ENCODE measurements around the gene TMEM203. TPM values are rescaled to one million over a fixed set of nuclear protein-coding genes. Genes with fewer than 3 reads are reported as not detected.

Gene TMEM203
- total RNA-seq, 2 donors from 2014 or later, result 34.0 to 39.5 TPM

- H3K4me1 Mint-ChIP-seq, result peaks cover 24% of the 10 kb centered on the region
- WGBS, 2 experiments (ENCODE audit: insufficient coverage in 1 of 2, insufficient read length in 1 of 2), result 30 to 32% methylated on average over 21 of the region's 21 CpGs
- no peaks in the 10 kb centered on the region for H3K9me3 Mint-ChIP-seq
- Histone ChIP-seq H3K27me3 (ENCODE audit: control insufficient read depth, insufficient read depth, low read length, poor library complexity, severe bottlenecking) (no peaks in the 10 kb centered on the region), H3K9ac (ENCODE audit: extremely low read depth, low read length, poor library complexity, severe bottlenecking) (peak overlapping the region; percentile 85), H3K9me3 (ENCODE audit: control insufficient read depth, low read length) (no peaks in the 10 kb centered on the region), H3K4me3 (ENCODE audit: low read length) (peak overlapping the region; percentile 92), H3K27ac (ENCODE audit: low read depth, low read length) (no peak overlapping the region), H3K36me3 (ENCODE audit: control insufficient read depth, insufficient read depth, low read length) (peaks cover 12% of the 10 kb centered on the region), H3K4me1 (ENCODE audit: control insufficient read depth, insufficient read depth, low read length) (peaks cover 18% of the 10 kb centered on the region)
- peak overlapping the region; percentile 90 for H3K4me3 Mint-ChIP-seq
- peak overlapping the region; percentile 96 for H3K27ac Mint-ChIP-seq
- peaks cover 25% of the 10 kb centered on the region for H3K36me3 Mint-ChIP-seq (ENCODE audit: low read depth)
- no peak for DNase-seq
- TF ChIP-seq, protein P1, sequence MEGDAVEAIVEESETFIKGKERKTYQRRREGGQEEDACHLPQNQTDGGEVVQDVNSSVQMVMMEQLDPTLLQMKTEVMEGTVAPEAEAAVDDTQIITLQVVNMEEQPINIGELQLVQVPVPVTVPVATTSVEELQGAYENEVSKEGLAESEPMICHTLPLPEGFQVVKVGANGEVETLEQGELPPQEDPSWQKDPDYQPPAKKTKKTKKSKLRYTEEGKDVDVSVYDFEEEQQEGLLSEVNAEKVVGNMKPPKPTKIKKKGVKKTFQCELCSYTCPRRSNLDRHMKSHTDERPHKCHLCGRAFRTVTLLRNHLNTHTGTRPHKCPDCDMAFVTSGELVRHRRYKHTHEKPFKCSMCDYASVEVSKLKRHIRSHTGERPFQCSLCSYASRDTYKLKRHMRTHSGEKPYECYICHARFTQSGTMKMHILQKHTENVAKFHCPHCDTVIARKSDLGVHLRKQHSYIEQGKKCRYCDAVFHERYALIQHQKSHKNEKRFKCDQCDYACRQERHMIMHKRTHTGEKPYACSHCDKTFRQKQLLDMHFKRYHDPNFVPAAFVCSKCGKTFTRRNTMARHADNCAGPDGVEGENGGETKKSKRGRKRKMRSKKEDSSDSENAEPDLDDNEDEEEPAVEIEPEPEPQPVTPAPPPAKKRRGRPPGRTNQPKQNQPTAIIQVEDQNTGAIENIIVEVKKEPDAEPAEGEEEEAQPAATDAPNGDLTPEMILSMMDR (conservative IDR thresholded peaks at IDR 0.05), result no peak
- H3K27me3 Mint-ChIP-seq (ENCODE audit: insufficient read depth), result no peaks in the 10 kb centered on the region
Observed at GRCh38 chr9:137204731-137205125, 720 bp downstream of the TMEM203 start.

DNA sequence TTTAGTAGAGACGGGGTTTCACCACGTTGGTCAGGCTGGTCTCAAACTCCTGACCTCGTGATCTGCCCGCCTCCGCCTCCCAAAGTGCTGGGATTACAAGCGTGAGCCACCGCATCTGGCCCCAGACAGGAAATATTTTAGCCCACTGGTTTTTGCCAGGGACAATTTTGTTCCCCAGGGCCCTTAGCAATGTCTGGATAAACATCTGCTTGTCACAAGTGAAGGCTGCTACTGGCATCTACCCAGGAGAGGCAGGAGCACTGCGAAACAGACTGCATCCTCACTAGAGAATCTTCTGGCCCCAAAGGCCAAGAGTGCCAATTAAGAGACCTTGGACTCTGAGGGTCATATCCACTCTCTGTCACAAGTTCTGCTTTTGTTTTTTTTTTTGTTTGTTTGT, 2.5 kb downstream of the TMEM203 start:
- Mint-ChIP-seq H3K4me3 (peak overlapping the region; percentile 10), H3K36me3 (ENCODE audit: low read depth) (peaks cover 14% of the 10 kb centered on the region), H3K27ac (no peak overlapping the region), H3K27me3 (ENCODE audit: insufficient read depth) (no peaks in the 10 kb centered on the region), H3K9me3 (no peaks in the 10 kb centered on the region), H3K4me1 (peaks cover 31% of the 10 kb centered on the region)
- H3K9ac ChIP-seq (ENCODE audit: extremely low read depth, low read length, poor library complexity, severe bottlenecking), result no peak overlapping the region
- DNase-seq, result no peak
- no peak overlapping the region for H3K27ac ChIP-seq (ENCODE audit: low read depth, low read length)
- peaks cover 6% of the 10 kb centered on the region for H3K36me3 ChIP-seq (ENCODE audit: control insufficient read depth, insufficient read depth, low read length)
- WGBS, 2 experiments (ENCODE audit: insufficient coverage in 1 of 2, insufficient read length in 1 of 2), result 94 to 95% methylated on average over 8 of the region's 8 CpGs
- H3K4me1 ChIP-seq (ENCODE audit: control insufficient read depth, insufficient read depth, low read length), result peaks cover 33% of the 10 kb centered on the region
- H3K27me3 ChIP-seq (ENCODE audit: control insufficient read depth, insufficient read depth, low read length, poor library complexity, severe bottlenecking), result no peaks in the 10 kb centered on the region
- TF ChIP-seq, protein P1 (conservative IDR thresholded peaks at IDR 0.05), result no peak
- H3K4me3 ChIP-seq (ENCODE audit: low read length), result no peak overlapping the region
- no peaks in the 10 kb centered on the region for H3K9me3 ChIP-seq (ENCODE audit: control insufficient read depth, low read length)

DNA sequence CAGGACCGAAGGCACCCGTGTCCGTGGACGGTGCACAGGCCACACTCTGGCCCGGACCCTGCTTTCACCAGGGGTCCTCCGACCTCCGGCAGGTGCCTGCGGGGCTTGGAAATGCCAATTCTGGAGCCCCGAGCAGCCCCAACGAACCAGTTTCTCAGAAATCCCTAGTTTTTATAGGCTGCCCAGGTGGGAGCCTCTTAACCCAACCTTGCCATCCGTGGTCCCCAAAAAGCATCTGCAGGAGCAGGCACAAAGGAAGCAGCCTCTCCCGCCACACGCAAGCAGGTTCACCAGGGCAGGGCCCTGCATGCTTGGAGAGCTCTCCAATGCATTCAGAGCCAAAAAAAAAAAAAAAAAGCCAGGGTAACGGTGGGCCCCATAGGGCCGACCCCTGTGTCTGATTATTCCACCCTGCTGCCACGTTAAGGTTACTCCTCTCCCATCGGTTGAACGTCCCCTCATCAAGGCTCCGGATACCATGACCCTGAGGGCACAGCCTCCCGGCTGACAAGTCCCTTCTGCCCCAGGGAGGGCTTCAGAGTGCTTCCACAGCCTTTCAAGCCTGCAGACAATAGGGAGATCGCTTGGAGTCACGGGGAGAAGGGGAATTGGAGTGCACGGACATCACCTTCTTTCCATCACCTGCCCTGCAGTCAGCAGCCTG, 4.1 kb downstream of the TMEM203 start:
- WGBS, 2 experiments (ENCODE audit: insufficient coverage in 1 of 2, insufficient read length in 1 of 2), result 25 to 28% methylated on average over 19 to 23 of the region's 23 CpGs
- DNase-seq, result no peak
- Histone ChIP-seq H3K36me3 (ENCODE audit: control insufficient read depth, insufficient read depth, low read length) (no peaks in the 10 kb centered on the region), H3K4me3 (ENCODE audit: low read length) (peak overlapping the region; percentile 83), H3K9ac (ENCODE audit: extremely low read depth, low read length, poor library complexity, severe bottlenecking) (no peak overlapping the region), H3K4me1 (ENCODE audit: control insufficient read depth, insufficient read depth, low read length) (peaks cover 31% of the 10 kb centered on the region), H3K27ac (ENCODE audit: low read depth, low read length) (no peak overlapping the region), H3K9me3 (ENCODE audit: control insufficient read depth, low read length) (no peaks in the 10 kb centered on the region), H3K27me3 (ENCODE audit: control insufficient read depth, insufficient read depth, low read length, poor library complexity, severe bottlenecking) (no peaks in the 10 kb centered on the region)
- H3K4me3 Mint-ChIP-seq, result peak overlapping the region; percentile 71
- peak overlapping the region; percentile 86 for H3K27ac Mint-ChIP-seq
- H3K9me3 Mint-ChIP-seq, result no peaks in the 10 kb centered on the region
- TF ChIP-seq, protein P1 (conservative IDR thresholded peaks at IDR 0.05), result no peak
- H3K36me3 Mint-ChIP-seq (ENCODE audit: low read depth), result no peaks in the 10 kb centered on the region
- H3K4me1 Mint-ChIP-seq, result peaks cover 29% of the 10 kb centered on the region
- no peaks in the 10 kb centered on the region for H3K27me3 Mint-ChIP-seq (ENCODE audit: insufficient read depth)
